Measurements from ENCODE around the gene PSMB7.

Gene PSMB7

DNA sequence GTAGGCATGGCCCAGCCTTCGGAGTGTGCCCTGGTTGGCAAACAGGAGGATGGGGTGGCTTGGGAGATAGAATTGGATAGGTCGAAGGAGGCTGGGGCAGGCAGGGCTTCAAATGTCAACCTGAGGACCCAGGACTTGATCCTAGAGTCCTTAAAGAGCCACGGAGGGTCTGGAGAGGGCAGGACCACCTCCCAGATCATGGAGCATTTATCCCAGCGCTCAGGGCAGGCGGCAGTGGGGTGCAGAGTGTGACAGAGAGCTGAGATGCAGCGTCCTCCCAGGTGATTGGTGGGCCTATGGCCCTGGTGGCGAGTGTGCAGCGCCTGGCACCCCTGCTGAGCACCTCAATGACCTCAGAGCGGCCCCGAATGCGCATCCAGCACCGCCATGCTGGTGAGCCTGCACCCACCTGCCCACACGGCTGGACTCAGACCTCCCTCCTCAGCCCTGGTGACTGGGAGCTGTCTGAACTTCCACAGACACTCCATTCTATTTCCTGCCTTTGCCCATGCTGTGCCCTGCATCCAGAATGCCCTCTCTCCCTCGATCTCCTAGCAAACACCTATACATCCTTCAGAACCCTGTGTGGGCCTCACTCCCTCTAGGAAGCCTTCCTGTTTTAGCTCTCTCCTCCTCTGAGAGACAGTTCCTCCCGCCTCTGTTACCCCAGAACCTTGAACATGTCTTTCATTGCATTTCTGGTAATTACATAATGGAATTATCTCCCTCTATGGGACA is 41.3 kb upstream of the PSMB7 start:
- TF ChIP-seq MYC (IDR thresholded peaks at IDR 0.05; ENCODE audit: low read depth, low read length), result no peak
- TF ChIP-seq, protein P1, sequence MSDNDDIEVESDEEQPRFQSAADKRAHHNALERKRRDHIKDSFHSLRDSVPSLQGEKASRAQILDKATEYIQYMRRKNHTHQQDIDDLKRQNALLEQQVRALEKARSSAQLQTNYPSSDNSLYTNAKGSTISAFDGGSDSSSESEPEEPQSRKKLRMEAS (IDR thresholded peaks at IDR 0.05; ENCODE audit: low read depth, low read length), result no peak
- TF ChIP-seq POLR2A (IDR thresholded peaks at IDR 0.05; ENCODE audit: extremely low read depth, insufficient read length), result no peak
- no peak for TF ChIP-seq CTCF (IDR thresholded peaks at IDR 0.05; ENCODE audit: low read depth, low read length)
- H3K4me3 ChIP-seq (ENCODE audit: low read depth, low read length), result no peak overlapping the region
- DNase-seq (ENCODE audit: low read depth), result no peak

DNA sequence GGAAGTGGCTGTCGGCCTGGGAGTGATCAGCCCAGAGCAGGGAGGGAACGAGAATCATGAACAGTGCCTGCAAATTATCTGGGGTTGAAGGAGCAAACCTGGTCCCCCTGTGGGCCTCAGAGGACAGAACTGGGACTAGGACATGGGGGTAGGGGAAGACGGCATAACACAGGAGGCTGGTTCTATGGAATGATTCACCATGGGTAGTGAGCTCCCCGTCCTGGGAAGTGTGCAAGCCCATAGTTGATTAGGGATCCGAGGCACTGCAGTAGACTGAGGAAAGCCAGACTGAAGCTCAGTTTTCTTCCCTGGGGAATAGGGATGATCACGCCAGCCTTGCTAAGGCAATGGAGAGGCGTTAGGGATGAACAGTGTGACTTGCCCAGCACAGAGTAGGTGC is 40.6 kb upstream of the PSMB7 start:
- no peak for DNase-seq (ENCODE audit: low read depth)
- H3K4me3 ChIP-seq (ENCODE audit: low read depth, low read length), result no peak overlapping the region
- TF ChIP-seq CTCF (IDR thresholded peaks at IDR 0.05; ENCODE audit: low read depth, low read length) (no peak), POLR2A (IDR thresholded peaks at IDR 0.05; ENCODE audit: extremely low read depth, insufficient read length) (no peak), MYC (IDR thresholded peaks at IDR 0.05; ENCODE audit: low read depth, low read length) (no peak)
- TF ChIP-seq, protein P1 (IDR thresholded peaks at IDR 0.05; ENCODE audit: low read depth, low read length), result no peak

DNA sequence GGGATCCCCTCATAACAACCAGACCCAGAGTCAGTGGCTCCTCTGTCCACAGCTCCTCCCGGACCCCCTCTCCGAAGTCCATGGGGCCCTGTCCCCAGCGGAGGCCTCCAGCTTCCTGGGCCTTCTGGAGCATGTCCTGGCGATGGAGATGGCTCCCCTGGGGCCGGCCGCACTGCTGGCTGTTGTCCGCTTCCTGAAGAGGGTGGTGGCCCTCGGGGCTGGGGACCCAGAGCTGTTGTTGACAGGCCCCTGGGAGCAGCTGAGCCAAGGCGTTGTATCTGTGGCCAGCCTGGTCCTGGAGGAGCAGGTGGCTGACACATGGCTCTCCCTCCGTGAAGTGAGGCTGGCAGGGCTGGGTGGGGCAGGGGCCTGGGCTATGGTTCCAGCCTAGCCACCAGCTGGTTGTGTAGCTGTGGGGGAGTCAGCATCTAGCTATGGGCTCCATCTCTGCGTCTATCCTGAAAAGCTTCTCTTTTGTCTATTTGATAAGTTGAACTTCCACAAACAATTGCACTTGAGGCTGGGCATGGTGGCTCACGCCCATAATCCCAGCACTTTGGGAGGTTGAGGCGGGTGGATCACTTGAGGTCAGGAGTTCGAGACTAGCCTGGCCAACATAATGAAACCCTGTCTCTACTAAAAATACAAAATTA is 39.7 kb upstream of the PSMB7 start:
- H3K4me3 ChIP-seq (ENCODE audit: low read depth, low read length), result no peak overlapping the region
- TF ChIP-seq MYC (IDR thresholded peaks at IDR 0.05; ENCODE audit: low read depth, low read length) (no peak), POLR2A (IDR thresholded peaks at IDR 0.05; ENCODE audit: extremely low read depth, insufficient read length) (no peak), CTCF (IDR thresholded peaks at IDR 0.05; ENCODE audit: low read depth, low read length) (no peak)
- TF ChIP-seq, protein P1 (IDR thresholded peaks at IDR 0.05; ENCODE audit: low read depth, low read length), result no peak
- no peak for DNase-seq (ENCODE audit: low read depth)

DNA sequence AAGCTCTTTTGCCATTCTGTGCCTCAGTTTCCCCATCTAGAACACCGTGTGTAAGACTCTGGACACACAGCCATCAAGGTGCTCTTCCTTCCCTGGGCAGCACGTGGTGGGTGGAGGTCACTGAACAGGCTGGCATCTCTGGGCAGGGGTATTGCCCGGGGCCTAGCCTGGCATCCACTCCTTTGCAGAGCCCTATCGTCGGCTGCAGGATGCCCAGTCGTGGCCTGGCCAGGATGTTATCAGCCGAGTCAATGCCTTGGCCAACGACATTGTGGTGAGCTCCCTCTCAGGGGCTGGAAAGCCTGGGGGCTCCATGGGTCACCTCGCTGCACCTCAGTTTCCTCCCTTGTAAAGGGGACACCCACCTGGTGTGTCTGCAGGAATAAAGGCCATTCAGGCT is 39.1 kb upstream of the PSMB7 start:
- no peak overlapping the region for H3K4me3 ChIP-seq (ENCODE audit: low read depth, low read length)
- TF ChIP-seq POLR2A (IDR thresholded peaks at IDR 0.05; ENCODE audit: extremely low read depth, insufficient read length) (no peak), MYC (IDR thresholded peaks at IDR 0.05; ENCODE audit: low read depth, low read length) (no peak)
- no peak for DNase-seq (ENCODE audit: low read depth)

- no peak overlapping the region for H3K4me3 ChIP-seq (ENCODE audit: low read depth, low read length)
- TF ChIP-seq, protein P1 (IDR thresholded peaks at IDR 0.05; ENCODE audit: low read depth, low read length), result no peak
- TF ChIP-seq MYC (IDR thresholded peaks at IDR 0.05; ENCODE audit: low read depth, low read length) (no peak), CTCF (IDR thresholded peaks at IDR 0.05; ENCODE audit: low read depth, low read length) (no peak), POLR2A (IDR thresholded peaks at IDR 0.05; ENCODE audit: extremely low read depth, insufficient read length) (no peak)
- no peak for DNase-seq (ENCODE audit: low read depth)
Measured at GRCh38 chr9:124453586-124454191, 38.4 kb upstream of the PSMB7 start.

Measured in NB4 (cell line).